ENCODE results near the gene TMEM269. TPM values are rescaled to one million over a fixed set of nuclear protein-coding genes. Genes with fewer than 3 reads are reported as not detected.

TMEM269 gene
- total and polyA plus RNA-seq, 9 of the 15 experiments (the other 6 are each of a cell fraction or from before 2014, with no cell fraction given): 0.09 to 0.49 (median 0.21) TPM

DNA sequence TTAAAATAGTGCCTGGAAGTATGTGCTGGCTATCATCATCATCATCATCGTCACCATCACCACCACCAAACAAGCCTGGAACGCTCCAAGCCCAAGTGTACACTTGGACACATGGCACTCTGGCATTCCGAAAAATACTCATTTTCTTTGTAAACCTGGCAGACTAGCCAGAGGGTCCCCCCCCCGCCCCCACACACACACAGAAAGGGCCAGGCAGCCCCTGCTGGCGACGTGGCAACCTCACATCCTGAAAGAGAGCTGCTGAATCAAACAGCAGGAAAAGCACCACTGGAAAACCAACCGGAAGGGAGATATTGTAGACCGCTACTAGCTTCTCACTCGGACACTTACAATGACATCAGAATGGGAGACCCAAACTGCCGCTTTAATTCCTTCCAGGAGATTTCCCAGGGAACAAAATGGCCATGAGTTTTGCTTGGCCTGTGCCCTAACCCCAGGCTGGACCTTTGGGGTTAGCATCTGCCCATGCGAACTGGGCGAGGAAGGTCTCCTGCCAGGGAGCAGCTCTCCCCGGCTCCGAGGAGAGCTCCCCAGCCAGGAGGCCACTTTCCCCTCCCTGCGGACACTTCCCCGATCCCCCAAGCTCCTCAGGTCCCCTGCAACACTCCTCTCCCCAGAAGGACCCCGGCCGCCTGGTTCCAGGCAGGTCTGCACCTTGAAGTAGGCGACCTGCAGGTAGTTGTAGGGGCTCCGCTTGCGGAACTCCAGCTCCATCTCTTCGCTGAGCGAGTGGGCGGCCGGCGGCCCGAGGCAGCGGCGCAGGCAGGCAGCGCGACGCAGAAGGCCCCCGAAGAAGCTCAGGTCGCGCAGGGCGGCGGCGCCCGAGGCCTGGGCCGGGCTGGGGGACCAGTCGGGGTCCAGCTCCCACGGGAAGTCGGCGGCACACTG, 18.7 kb upstream of the TMEM269 start (continued):
- TF ChIP-seq, protein P1, sequence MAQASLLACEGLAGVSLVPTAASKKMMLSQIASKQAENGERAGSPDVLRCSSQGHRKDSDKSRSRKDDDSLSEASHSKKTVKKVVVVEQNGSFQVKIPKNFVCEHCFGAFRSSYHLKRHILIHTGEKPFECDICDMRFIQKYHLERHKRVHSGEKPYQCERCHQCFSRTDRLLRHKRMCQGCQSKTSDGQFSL (CRISPR knock-in tag; IDR thresholded peaks at IDR 0.05): peak; percentile 96
- TF ChIP-seq, protein P1 (tag; IDR thresholded peaks at IDR 0.05): peak in 1 of 2 experiments; percentile 75; a peak in 2 of 4 replicates
- TF ChIP-seq, protein P2, sequence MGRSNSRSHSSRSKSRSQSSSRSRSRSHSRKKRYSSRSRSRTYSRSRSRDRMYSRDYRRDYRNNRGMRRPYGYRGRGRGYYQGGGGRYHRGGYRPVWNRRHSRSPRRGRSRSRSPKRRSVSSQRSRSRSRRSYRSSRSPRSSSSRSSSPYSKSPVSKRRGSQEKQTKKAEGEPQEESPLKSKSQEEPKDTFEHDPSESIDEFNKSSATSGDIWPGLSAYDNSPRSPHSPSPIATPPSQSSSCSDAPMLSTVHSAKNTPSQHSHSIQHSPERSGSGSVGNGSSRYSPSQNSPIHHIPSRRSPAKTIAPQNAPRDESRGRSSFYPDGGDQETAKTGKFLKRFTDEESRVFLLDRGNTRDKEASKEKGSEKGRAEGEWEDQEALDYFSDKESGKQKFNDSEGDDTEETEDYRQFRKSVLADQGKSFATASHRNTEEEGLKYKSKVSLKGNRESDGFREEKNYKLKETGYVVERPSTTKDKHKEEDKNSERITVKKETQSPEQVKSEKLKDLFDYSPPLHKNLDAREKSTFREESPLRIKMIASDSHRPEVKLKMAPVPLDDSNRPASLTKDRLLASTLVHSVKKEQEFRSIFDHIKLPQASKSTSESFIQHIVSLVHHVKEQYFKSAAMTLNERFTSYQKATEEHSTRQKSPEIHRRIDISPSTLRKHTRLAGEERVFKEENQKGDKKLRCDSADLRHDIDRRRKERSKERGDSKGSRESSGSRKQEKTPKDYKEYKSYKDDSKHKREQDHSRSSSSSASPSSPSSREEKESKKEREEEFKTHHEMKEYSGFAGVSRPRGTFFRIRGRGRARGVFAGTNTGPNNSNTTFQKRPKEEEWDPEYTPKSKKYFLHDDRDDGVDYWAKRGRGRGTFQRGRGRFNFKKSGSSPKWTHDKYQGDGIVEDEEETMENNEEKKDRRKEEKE (IDR thresholded peaks at IDR 0.05; ENCODE audit: borderline replicate concordance in 1 of 2, control insufficient read depth in 1 of 2, low read depth in 2 of 2, low read length in 1 of 2): no peak
- TF ChIP-seq ZNF12 (CRISPR knock-in tag; IDR thresholded peaks at IDR 0.05): 0 out of 2 replicates have a peak, but pooled peaks have one; percentile 20
- TF ChIP-seq, protein P3, sequence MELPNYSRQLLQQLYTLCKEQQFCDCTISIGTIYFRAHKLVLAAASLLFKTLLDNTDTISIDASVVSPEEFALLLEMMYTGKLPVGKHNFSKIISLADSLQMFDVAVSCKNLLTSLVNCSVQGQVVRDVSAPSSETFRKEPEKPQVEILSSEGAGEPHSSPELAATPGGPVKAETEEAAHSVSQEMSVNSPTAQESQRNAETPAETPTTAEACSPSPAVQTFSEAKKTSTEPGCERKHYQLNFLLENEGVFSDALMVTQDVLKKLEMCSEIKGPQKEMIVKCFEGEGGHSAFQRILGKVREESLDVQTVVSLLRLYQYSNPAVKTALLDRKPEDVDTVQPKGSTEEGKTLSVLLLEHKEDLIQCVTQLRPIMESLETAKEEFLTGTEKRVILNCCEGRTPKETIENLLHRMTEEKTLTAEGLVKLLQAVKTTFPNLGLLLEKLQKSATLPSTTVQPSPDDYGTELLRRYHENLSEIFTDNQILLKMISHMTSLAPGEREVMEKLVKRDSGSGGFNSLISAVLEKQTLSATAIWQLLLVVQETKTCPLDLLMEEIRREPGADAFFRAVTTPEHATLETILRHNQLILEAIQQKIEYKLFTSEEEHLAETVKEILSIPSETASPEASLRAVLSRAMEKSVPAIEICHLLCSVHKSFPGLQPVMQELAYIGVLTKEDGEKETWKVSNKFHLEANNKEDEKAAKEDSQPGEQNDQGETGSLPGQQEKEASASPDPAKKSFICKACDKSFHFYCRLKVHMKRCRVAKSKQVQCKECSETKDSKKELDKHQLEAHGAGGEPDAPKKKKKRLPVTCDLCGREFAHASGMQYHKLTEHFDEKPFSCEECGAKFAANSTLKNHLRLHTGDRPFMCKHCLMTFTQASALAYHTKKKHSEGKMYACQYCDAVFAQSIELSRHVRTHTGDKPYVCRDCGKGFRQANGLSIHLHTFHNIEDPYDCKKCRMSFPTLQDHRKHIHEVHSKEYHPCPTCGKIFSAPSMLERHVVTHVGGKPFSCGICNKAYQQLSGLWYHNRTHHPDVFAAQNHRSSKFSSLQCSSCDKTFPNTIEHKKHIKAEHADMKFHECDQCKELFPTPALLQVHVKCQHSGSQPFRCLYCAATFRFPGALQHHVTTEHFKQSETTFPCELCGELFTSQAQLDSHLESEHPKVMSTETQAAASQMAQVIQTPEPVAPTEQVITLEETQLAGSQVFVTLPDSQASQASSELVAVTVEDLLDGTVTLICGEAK (IDR thresholded peaks at IDR 0.05): peak; percentile 25; the same call in 1 of the 2 replicates
- TF ChIP-seq, protein P3 (CRISPR knock-in tag; IDR thresholded peaks at IDR 0.05): no peak
- TF ChIP-seq NFATC3 (IDR thresholded peaks at IDR 0.05): no peak
- TF ChIP-seq TCF3 (CRISPR knock-in tag; IDR thresholded peaks at IDR 0.05): peak; percentile 19; the same call in 1 of the 2 replicates
- TF ChIP-seq ZBTB7A (IDR thresholded peaks at IDR 0.05; ENCODE audit: borderline replicate concordance, control insufficient read depth, low read depth, low read length): peak; percentile 68; the same call in 1 of the 2 replicates
- peak; percentile 86 for TF ChIP-seq NR3C1 (CRISPR knock-in tag; IDR thresholded peaks at IDR 0.05)
- TF ChIP-seq TBP (optimal IDR thresholded peaks at IDR 0.05; ENCODE audit: low read depth, low read length): peak; percentile 26
